Measurements from ENCODE around the gene PPFIA3. TPM values are rescaled to one million over a fixed set of nuclear protein-coding genes. Genes with fewer than 3 reads are reported as not detected.

Gene PPFIA3
- total RNA-seq, 1 experiment from 2014 or later, result 5.4 TPM

DNA sequence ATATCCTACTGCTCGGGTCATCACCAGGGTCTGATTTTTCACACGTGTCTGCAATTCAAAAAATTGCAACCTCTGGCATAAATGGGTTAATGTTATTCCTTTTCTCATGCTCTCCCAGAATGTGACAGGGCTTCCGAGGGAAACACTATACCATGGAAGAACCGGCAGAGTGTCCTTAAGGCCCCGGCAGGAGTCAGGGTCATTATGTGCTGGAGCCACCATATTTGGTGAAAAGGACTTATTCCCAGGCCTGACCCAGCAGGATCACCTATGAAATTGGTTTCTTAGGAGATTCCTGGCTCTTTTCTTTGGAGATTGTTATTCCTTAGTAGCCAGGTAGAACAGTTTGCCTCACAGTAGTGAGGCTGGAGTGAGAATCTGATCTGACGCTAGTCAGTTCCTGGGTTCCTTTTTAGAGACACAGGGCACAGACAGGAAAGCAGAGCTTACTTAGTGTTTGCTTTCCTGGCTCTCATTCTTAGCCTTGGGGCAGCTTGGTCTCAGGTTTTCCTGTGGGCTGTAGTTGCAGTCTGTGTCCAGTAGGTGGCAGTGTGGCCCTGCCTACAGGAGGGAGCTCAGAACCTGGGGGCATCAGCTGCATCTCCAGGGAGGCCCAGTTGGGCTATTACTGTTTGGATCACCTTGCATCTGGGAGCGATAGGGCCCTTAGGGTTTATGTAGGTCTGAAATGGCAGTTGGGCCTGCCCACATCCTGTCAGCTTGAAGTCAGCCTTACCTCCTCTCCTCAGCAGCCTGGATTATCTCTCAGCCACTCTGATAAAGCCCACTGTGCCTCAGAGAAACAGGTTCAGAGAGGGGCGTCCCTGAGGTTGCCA is 21.7 kb upstream of the PPFIA3 start:
- Histone ChIP-seq H3K79me2 (ENCODE audit: low read length) (peaks cover 39% of the 10 kb centered on the region), H3K9ac (ENCODE audit: low read length) (no peak overlapping the region), H3K9me3 (ENCODE audit: low read length) (no peaks in the 10 kb centered on the region), H2AFZ (ENCODE audit: low read length) (no peak overlapping the region), H3K4me3 (ENCODE audit: low read length) (no peak overlapping the region), H3K4me2 (ENCODE audit: low read depth, low read length, poor library complexity, severe bottlenecking) (no peak overlapping the region), H3K27me3 (ENCODE audit: low read length) (no peaks in the 10 kb centered on the region), H3K9me2 (replicated peaks; ENCODE audit: insufficient read depth, low read length) (no peaks in the 10 kb centered on the region), H3K27ac (ENCODE audit: low read length) (no peak overlapping the region), H4K20me1 (ENCODE audit: insufficient read depth, low read depth, low read length) (peaks cover 68% of the 10 kb centered on the region), H3K4me1 (ENCODE audit: low read length) (no peaks in the 10 kb centered on the region), H3K36me3 (ENCODE audit: insufficient read depth, low read length) (peaks cover 48% of the 10 kb centered on the region)
- DNase-seq, result peak; percentile 96

- H3K79me2 ChIP-seq (ENCODE audit: low read length), result peaks cover 35% of the 10 kb centered on the region
These were observed 20.5 kb upstream of the PPFIA3 start for GRCh38 chr19:49098795-49099194.

GRCh38 chr19:49101160-49101559 is 18.2 kb upstream of the PPFIA3 start:
- H3K4me3 ChIP-seq (ENCODE audit: low read length), result no peak overlapping the region
- no peak overlapping the region for H2AFZ ChIP-seq (ENCODE audit: low read length)
- H3K36me3 ChIP-seq (ENCODE audit: insufficient read depth, low read length), result peaks cover 55% of the 10 kb centered on the region
- H3K79me2 ChIP-seq (ENCODE audit: low read length), result peaks cover 24% of the 10 kb centered on the region
- no peaks in the 10 kb centered on the region for H3K9me2 ChIP-seq (replicated peaks; ENCODE audit: insufficient read depth, low read length)
- no peak overlapping the region for H3K9ac ChIP-seq (ENCODE audit: low read length)
- no peak overlapping the region for H3K27ac ChIP-seq (ENCODE audit: low read length)
- no peak overlapping the region for H3K4me2 ChIP-seq (ENCODE audit: low read depth, low read length, poor library complexity, severe bottlenecking)
- H3K27me3 ChIP-seq (ENCODE audit: low read length), result no peaks in the 10 kb centered on the region
- H3K4me1 ChIP-seq (ENCODE audit: low read length), result no peaks in the 10 kb centered on the region
- H3K9me3 ChIP-seq (ENCODE audit: low read length), result no peaks in the 10 kb centered on the region
- no peak for DNase-seq
- H4K20me1 ChIP-seq (ENCODE audit: insufficient read depth, low read depth, low read length), result peaks cover 71% of the 10 kb centered on the region

More at GRCh38 chr19:49098795-49099194, 20.5 kb upstream of the PPFIA3 start:
- no peaks in the 10 kb centered on the region for H3K27me3 ChIP-seq (ENCODE audit: low read length)
- no peak overlapping the region for H3K27ac ChIP-seq (ENCODE audit: low read length)
- H3K4me3 ChIP-seq (ENCODE audit: low read length), result no peak overlapping the region
- H3K9ac ChIP-seq (ENCODE audit: low read length), result no peak overlapping the region
- H3K36me3 ChIP-seq (ENCODE audit: insufficient read depth, low read length), result peaks cover 45% of the 10 kb centered on the region
- H3K9me2 ChIP-seq (replicated peaks; ENCODE audit: insufficient read depth, low read length), result no peaks in the 10 kb centered on the region
- no peaks in the 10 kb centered on the region for H3K4me1 ChIP-seq (ENCODE audit: low read length)
- DNase-seq, result no peak
- H3K9me3 ChIP-seq (ENCODE audit: low read length), result no peaks in the 10 kb centered on the region
- H2AFZ ChIP-seq (ENCODE audit: low read length), result no peak overlapping the region
- peaks cover 73% of the 10 kb centered on the region for H4K20me1 ChIP-seq (ENCODE audit: insufficient read depth, low read depth, low read length)
- no peak overlapping the region for H3K4me2 ChIP-seq (ENCODE audit: low read depth, low read length, poor library complexity, severe bottlenecking)

DNA sequence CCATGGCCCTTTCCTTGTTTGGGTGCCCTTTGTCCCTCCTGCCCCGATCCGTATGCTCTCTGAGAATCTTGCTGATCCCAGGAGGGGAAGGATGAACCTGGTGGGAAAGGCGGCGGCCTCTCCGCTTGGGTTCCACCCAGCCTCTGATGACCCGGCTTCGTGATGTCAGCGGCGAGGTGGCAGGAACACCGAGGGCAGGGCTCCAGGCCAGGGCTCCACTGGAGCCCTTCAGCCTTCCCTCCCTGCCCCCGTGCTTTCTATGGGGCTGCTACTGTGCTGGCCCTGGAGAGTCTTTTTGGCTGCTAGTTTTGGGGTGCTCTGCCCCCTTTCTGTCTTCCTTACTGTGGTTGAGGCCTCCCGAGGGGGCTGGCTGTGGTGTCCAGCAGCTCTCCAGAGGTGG is 17.0 kb upstream of the PPFIA3 start:
- H3K9me2 ChIP-seq (replicated peaks; ENCODE audit: insufficient read depth, low read length), result no peaks in the 10 kb centered on the region
- peaks cover 21% of the 10 kb centered on the region for H3K79me2 ChIP-seq (ENCODE audit: low read length)
- no peak overlapping the region for H3K27ac ChIP-seq (ENCODE audit: low read length)
- H3K36me3 ChIP-seq (ENCODE audit: insufficient read depth, low read length), result peaks cover 58% of the 10 kb centered on the region
- no peak overlapping the region for H3K4me3 ChIP-seq (ENCODE audit: low read length)
- no peaks in the 10 kb centered on the region for H3K9me3 ChIP-seq (ENCODE audit: low read length)
- H4K20me1 ChIP-seq (ENCODE audit: insufficient read depth, low read depth, low read length), result peaks cover 78% of the 10 kb centered on the region
- H3K27me3 ChIP-seq (ENCODE audit: low read length), result no peaks in the 10 kb centered on the region
- no peaks in the 10 kb centered on the region for H3K4me1 ChIP-seq (ENCODE audit: low read length)
- no peak for DNase-seq
- H2AFZ ChIP-seq (ENCODE audit: low read length), result no peak overlapping the region
- no peak overlapping the region for H3K4me2 ChIP-seq (ENCODE audit: low read depth, low read length, poor library complexity, severe bottlenecking)
- H3K9ac ChIP-seq (ENCODE audit: low read length), result no peak overlapping the region

DNA sequence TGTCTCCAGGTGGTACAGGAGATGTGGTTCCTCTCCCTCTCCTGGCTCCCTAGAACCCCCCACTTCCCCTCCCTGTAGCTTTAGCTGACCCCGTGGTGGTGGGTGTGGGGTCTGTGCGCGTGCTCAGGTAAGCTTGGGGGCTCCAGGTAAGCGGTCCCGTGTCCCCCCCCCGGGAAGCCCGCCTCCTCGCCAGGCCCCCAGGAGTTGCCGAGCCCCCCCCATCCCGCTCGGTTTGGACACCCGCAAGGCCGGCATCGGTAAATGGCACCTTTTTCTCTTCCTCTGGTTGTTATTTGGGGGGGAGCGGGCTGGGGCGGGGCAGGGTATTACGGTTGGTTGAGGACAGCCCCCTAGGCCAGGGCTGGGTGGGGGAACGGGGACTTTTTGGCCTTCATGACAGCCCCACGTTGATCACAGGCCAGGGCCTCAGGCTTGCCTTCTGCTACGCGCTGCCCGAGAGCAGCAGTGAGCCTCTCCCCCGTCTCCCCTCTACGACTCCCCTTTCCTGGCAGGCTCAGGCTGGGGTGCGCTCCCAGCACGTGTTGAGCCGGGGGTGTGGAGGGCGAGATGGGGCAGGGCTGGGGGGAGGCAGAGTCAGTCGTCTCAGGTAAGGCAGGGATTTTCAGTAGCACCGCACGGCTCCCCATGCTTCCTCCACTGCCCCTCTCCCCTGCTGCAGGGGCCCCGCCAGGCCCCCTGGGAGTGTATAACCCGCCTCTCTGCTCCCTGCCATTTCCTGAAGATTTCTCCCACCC is 15.8 kb upstream of the PPFIA3 start:
- Histone ChIP-seq H3K27ac (ENCODE audit: low read length) (no peak overlapping the region), H3K27me3 (ENCODE audit: low read length) (no peaks in the 10 kb centered on the region), H3K9ac (ENCODE audit: low read length) (no peak overlapping the region), H3K9me3 (ENCODE audit: low read length) (no peaks in the 10 kb centered on the region), H3K4me1 (ENCODE audit: low read length) (no peaks in the 10 kb centered on the region), H3K4me3 (ENCODE audit: low read length) (no peak overlapping the region), H3K4me2 (ENCODE audit: low read depth, low read length, poor library complexity, severe bottlenecking) (no peak overlapping the region), H3K9me2 (replicated peaks; ENCODE audit: insufficient read depth, low read length) (no peaks in the 10 kb centered on the region), H3K36me3 (ENCODE audit: insufficient read depth, low read length) (peaks cover 60% of the 10 kb centered on the region), H2AFZ (ENCODE audit: low read length) (no peak overlapping the region), H4K20me1 (ENCODE audit: insufficient read depth, low read depth, low read length) (peaks cover 78% of the 10 kb centered on the region), H3K79me2 (ENCODE audit: low read length) (peaks cover 10% of the 10 kb centered on the region)
- DNase-seq, result no peak

DNA sequence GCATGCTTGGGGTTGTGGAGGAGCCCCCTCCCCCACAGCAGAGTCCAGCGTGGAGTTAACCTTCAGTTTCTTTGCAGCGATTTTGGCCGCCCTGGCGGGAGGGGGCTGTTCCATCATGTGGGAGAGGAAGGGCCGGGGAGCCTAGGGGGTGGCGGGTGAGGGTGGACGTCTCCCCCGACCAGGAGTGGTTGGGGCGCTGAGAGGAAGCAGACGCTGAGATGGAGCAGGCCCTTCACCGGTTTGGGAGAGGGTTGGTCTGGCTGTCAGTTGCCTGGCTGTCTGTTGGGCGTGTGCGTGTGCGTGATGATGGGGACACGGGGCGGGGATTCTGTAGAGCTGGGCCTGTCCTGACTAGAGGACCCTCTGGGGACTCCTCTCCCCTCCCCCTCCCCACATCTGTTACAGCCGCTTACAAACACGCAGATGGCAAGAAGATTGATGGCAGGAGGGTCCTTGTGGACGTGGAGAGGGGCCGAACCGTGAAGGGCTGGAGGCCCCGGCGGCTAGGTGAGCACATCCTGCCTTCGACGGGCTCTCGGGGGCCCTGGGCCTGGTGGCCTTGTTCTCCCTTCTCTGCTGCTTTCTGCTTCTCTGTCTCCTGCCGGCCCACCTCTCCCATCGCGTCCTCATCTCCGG is 15.0 kb upstream of the PPFIA3 start:
- peaks cover 58% of the 10 kb centered on the region for H3K36me3 ChIP-seq (ENCODE audit: insufficient read depth, low read length)
- no peak overlapping the region for H3K27ac ChIP-seq (ENCODE audit: low read length)
- DNase-seq, result no peak
- no peak overlapping the region for H3K4me3 ChIP-seq (ENCODE audit: low read length)
- no peak overlapping the region for H2AFZ ChIP-seq (ENCODE audit: low read length)
- H3K4me1 ChIP-seq (ENCODE audit: low read length), result no peaks in the 10 kb centered on the region
- no peaks in the 10 kb centered on the region for H3K27me3 ChIP-seq (ENCODE audit: low read length)
- H3K9me3 ChIP-seq (ENCODE audit: low read length), result no peaks in the 10 kb centered on the region
- H4K20me1 ChIP-seq (ENCODE audit: insufficient read depth, low read depth, low read length), result peaks cover 79% of the 10 kb centered on the region
- no peak overlapping the region for H3K4me2 ChIP-seq (ENCODE audit: low read depth, low read length, poor library complexity, severe bottlenecking)
- H3K9ac ChIP-seq (ENCODE audit: low read length), result no peak overlapping the region
- H3K9me2 ChIP-seq (replicated peaks; ENCODE audit: insufficient read depth, low read length), result no peaks in the 10 kb centered on the region
- peaks cover 3% of the 10 kb centered on the region; the same call in 1 of the 2 replicates for H3K79me2 ChIP-seq (ENCODE audit: low read length)

- Histone ChIP-seq H2AFZ (ENCODE audit: low read length) (no peak overlapping the region), H3K4me2 (ENCODE audit: low read depth, low read length, poor library complexity, severe bottlenecking) (no peak overlapping the region), H3K9ac (ENCODE audit: low read length) (no peak overlapping the region), H3K9me2 (replicated peaks; ENCODE audit: insufficient read depth, low read length) (no peaks in the 10 kb centered on the region), H3K4me3 (ENCODE audit: low read length) (no peak overlapping the region), H3K27ac (ENCODE audit: low read length) (no peak overlapping the region), H3K79me2 (ENCODE audit: low read length) (no peaks in the 10 kb centered on the region), H3K36me3 (ENCODE audit: insufficient read depth, low read length) (peaks cover 54% of the 10 kb centered on the region), H3K9me3 (ENCODE audit: low read length) (no peaks in the 10 kb centered on the region), H3K4me1 (ENCODE audit: low read length) (no peaks in the 10 kb centered on the region), H4K20me1 (ENCODE audit: insufficient read depth, low read depth, low read length) (peaks cover 70% of the 10 kb centered on the region), H3K27me3 (ENCODE audit: low read length) (no peaks in the 10 kb centered on the region)
- peak; percentile 93 for DNase-seq
These were observed 12.7 kb upstream of the PPFIA3 start for GRCh38 chr19:49106648-49107135.
